ENCODE results near the gene SLC38A5.

Gene SLC38A5

DNA sequence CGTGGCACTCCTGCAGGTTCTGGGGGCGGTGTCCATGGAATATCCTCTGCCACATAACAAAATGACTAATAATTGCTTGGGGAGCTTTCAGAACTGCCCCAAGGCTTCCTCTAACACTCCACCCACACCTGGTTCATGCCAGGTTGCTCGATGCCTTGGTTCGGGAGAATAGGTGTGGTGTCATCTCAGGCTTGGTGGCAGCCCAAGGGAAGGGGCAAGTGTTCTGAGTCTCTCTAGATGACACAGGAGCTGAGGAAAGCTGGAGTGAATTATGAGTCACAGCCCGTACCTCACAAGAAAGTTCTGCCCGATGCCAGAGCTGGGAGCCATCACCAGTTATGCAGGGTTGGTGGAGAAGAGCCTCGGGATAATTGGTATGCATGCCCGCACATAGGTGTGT is 20.6 kb upstream of the SLC38A5 start:
- no peak for DNase-seq (ENCODE audit: low spot score)

GRCh38 chrX:48489892-48490291 is 19.8 kb upstream of the SLC38A5 start:
- no peak for DNase-seq (ENCODE audit: low spot score)

GRCh38 chrX:48489296-48489695 is 19.2 kb upstream of the SLC38A5 start:
- no peak for DNase-seq (ENCODE audit: low spot score)

DNA sequence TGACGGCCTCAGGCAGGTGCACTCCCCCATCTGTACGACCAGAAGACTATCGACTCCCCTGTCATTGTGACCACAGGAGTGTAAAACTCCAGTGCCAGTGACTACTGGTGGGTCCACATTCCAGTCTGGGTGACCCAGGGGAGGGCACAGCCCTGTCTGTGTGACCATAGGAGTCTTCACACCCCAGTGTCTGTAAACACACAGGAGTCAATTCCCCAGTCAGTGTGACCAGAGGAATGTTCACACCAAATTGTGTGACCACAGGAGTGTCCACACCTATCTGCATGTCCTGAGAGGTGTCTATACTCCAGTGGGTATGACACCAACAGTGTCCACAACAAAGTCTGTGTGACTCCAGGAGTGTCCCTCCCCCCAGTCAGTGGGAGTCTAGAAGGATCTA is 18.0 kb upstream of the SLC38A5 start:
- no peak for DNase-seq (ENCODE audit: low spot score)

- no peak for DNase-seq (ENCODE audit: low spot score)
These were observed 17.3 kb upstream of the SLC38A5 start for GRCh38 chrX:48487362-48487798.

- DNase-seq (ENCODE audit: low spot score) = no peak
These were observed 12.5 kb upstream of the SLC38A5 start for GRCh38 chrX:48482526-48482925.

DNA sequence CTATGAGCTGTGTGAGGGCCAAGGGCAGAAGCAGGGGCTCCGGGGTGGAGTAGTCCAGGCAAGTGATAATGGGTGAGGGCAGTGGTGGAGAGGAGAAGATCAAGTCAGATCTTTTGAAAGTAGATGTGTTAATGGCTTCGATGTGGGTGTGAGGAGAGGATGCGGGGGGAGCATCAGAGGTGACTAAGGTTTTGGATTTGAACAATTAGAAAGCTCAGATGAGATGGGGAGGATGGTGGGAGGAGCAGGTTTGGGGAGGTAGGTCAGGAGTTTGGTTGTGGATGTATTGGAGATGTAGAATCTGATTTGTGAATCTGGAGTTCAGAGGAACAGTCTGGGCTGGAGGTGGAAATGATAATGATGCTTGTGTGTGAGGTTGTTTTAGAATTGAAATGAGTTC is 10.5 kb upstream of the SLC38A5 start:
- DNase-seq (ENCODE audit: low spot score) = no peak

DNA sequence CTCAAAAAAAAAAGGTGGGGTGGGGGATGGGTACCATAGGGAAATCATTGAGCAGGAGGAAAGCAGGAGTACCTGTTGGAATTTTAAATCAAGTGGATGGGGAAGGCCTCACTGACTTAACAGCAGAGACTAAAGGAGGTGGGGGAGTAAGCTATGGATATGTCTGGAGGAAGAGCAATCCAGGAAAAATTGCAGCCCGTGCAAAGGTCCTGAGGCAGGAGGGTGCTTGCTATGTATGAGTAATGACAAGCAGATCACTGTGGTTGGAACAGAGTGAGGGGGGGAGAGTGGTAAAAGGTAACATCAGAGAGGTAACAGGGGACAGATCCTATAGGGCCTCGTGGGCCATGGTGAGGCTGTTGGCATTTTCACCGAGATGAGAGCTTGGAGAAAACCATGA is 10.1 kb upstream of the SLC38A5 start:
- DNase-seq (ENCODE audit: low spot score) = no peak

DNA sequence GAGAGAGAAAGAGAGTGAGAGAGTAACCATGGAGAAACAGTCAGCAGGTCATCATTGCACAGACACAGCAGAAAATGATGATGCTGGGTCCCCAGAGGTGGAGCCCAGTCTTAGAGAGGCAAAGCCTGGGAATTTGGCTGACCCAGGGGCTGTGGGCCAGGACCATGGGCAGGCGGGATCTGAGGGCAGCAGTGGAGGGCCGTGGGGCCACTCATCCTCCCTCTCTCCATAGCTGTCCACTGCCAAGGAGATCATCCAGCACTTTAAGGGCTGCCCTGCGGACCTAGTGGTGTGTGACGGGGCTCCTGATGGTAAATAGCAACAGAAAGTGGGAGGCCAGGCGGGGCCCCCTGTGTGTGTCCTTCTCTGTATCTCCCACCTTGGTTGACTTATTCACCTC is 8.7 kb upstream of the SLC38A5 start:
- no peak for DNase-seq (ENCODE audit: low spot score)

DNA sequence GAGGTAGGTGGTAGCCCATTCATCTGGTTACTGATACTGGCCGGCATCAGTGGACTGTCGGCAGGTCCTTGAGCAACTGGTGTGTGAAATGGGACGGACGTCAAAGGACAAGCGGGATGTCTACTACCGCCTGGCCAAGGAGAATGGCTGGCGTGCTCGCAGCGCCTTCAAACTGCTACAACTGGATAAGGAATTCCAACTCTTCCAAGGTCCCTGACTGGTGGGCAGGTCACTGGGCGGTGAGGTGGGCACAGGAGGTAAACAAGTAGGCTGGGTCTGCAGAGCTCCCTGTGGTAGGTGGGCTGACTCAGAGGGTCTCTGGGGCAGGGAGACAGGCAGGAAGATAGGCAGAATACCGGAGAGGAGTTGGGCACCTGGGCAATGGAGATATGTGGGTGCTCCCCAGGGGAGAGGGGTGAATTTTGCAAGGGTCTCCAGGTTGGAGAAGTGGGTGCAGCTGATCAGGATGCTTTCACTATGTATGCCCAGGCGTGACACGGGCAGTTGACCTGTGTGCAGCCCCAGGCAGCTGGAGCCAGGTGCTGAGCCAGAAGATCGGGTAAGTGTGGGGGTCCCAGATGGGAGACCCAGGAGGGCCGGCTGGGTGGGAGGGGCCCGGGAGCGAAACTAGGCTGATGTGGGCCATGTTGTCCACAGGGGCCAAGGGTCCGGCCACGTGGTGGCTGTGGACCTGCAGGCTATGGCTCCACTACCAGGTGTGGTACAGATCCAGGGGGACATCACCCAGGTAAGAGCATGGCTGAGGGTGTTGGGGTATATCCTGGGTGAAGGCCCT is 8.1 kb upstream of the SLC38A5 start:
- no peak for DNase-seq (ENCODE audit: low spot score)

GRCh38 chrX:48476919-48477318 is 6.9 kb upstream of the SLC38A5 start:
- DNase-seq (ENCODE audit: low spot score) = no peak

GRCh38 chrX:48475774-48476577 is 5.9 kb upstream of the SLC38A5 start, which contains the start of gene FTSJ1:
FTSJ1 (plus strand) TSS chrX:48476199; CDS start chrX:48478048, 1,849 bp downstream.
- peak; percentile 81 for DNase-seq (ENCODE audit: low spot score)

- DNase-seq (ENCODE audit: low spot score) = no peak
These were observed 5.2 kb upstream of the SLC38A5 start for GRCh38 chrX:48475296-48475695.

DNA sequence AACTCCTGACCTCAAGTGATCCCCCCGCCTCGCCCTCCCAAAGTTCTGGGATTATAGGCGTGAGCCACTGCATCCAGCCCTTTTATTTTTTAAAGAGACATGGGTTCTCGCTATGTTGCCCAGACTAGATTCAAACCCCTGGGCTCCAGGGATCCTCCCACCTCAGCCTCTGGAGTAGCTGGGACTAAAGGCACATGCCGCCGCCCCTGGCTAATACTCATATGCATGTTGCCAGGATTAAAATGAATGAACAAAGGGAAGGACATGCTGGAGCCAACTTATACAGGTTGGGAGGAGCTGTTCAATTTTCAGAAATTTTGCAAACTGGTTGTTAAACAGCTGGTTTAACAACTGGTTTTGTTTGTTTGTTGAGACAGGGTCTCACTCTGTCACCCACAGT is 4.5 kb upstream of the SLC38A5 start:
- no peak for DNase-seq (ENCODE audit: low spot score)

DNA sequence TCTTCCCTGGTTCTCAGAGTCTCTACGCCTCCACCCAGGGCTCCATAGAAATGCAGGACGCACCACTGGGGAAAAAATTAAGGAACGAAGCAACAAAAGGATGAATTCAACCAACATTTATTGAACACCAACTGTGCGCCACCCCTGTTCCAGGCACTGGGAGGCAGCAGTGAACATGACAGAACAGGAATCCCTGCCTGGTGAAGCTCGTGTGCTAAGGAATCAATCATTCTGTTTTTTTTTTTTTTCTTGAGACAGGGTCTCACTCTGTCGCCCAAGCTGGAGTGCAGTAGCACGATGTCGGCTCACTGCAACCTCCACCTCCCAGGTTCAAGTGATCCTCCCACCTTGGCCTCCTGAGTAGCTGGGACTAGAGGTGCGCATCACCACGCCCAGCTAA is 4.1 kb upstream of the SLC38A5 start:
- DNase-seq (ENCODE audit: low spot score) = no peak

DNA sequence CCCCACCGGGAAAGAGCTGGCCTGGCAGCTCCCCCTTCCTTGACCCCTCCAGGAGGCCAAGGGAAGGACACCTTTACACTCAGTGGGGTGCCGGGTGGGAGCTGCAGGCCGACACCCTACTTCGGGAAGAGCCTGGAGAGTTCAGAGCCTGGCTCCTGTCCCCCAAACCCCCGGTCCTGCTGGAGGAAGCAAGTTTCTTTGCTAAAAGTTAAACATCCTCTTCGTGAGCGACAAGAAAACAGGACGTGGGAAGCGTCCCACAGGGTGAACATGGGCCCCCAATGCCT is 3.6 kb upstream of the SLC38A5 start:
- DNase-seq (ENCODE audit: low spot score) = no peak

- DNase-seq (ENCODE audit: low spot score) = no peak
These were observed 3.0 kb upstream of the SLC38A5 start for GRCh38 chrX:48472851-48473703.

- DNase-seq (ENCODE audit: low spot score) = no peak
These were observed 2.2 kb upstream of the SLC38A5 start for GRCh38 chrX:48472225-48472624.

- no peak for DNase-seq (ENCODE audit: low spot score)
These were observed 1.4 kb upstream of the SLC38A5 start for GRCh38 chrX:48471504-48471903.

GRCh38 chrX:48470833-48471118 is 716 bp upstream of the SLC38A5 start:
- DNase-seq (ENCODE audit: low spot score) = no peak

DNA sequence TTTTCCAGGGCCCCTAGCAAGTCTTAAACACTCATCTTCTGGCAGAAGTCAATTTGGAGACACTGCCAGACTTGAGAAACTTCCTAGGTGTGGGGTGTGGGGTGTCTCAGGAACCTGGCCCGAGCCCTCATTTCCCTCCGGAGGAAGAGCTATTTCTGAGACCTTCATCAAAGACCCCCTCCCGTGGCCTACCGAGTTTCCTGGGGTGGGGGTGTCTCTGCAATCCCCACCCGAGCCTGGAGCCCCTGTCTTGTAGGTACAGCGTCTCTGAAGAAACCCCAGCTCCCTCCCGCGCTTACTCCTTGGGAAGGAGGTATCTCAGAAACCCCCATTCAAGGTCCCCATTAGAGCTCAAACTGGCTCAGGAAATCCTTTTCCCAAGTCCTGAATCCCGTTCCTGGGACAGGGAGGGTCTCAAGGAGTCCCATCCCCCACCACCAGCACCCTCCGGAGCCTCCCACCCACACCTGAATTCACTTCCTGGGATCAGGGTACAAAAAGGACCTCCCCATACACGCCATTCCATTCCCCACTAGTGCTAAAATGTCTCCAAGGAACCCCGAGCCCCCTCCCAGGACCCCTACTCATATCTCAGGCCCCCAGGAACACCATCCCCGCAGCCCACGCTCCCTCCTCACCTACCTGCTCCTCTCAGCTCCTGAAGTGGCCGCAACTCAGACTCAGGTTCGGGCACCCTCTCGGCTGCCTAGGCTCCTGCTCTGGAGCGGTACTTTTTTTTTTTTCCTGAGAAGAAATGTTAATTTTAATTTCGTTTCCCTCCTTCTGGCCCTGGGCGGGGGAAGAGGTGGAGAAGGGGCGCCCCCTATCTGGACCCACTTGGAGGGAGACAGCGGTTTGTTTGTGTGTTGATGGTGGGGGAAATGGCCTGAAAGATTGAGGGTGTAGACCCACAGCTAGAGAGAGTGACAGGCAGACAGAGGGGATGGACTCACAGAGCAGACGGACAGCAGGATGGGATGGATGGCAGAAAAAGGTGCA is 1.1 kb downstream of the SLC38A5 start:
- DNase-seq (ENCODE audit: low spot score) = no peak

- DNase-seq (ENCODE audit: low spot score) = no peak
These were observed 1.8 kb downstream of the SLC38A5 start for GRCh38 chrX:48468247-48468671.
